Mesothelial cell of epicardium (in vitro differentiated cells): Measurements from ENCODE around the gene SLC20A1. TPM values are rescaled to one million over a fixed set of nuclear protein-coding genes. Genes with fewer than 3 reads are reported as not detected.

Experiments used
- DNase-seq, 2 experiments: peaks; one replicate each; pipeline ENCODE4 v3.0.0; 2021; ENCODE audit warnings: low spot score in 2 of 2; ENCODE audit not compliant: unreplicated experiment in 2 of 2
- H3K27ac Mint-ChIP-seq: 2 replicates; pipeline ENCODE4 v1.8.0; 2021; ENCODE audit warnings: mixed read lengths
- H3K27me3 Mint-ChIP-seq: 2 replicates; pipeline ENCODE4 v1.8.0; 2021; ENCODE audit warnings: low read depth, mixed read lengths
- H3K36me3 Mint-ChIP-seq: 2 replicates; pipeline ENCODE4 v1.8.0; 2021; ENCODE audit warnings: mixed read lengths
- H3K4me1 Mint-ChIP-seq: 2 replicates; pipeline ENCODE4 v1.8.0; 2021; ENCODE audit warnings: mixed read lengths
- H3K4me3 Mint-ChIP-seq: 2 replicates; pipeline ENCODE4 v1.8.0; 2021; ENCODE audit warnings: mild to moderate bottlenecking, moderate library complexity, mixed read lengths
- H3K9me3 Mint-ChIP-seq: 2 replicates; pipeline ENCODE4 v1.8.0; 2021; ENCODE audit warnings: mixed read lengths
- total RNA-seq: library from RNA; stranded (reverse); gene quantifications from 3 replicates; pipeline ENCODE4 v1.2.1, GENCODE V29; 2021
- TF ChIP-seq, protein P1 (sequence below): fragments of 200-600 bp; sonication (generic); IDR thresholded peaks from one replicate; pipeline ENCODE4 v1.5.0; 2021; ENCODE audit warnings: antibody characterized with exemption; ENCODE audit not compliant: unreplicated experiment

The SLC20A1 gene
- total RNA-seq, 1 donor from 2014 or later, result 46.3 TPM

- Mint-ChIP-seq H3K9me3 (no peaks in the 10 kb centered on the region), H3K36me3 (no peaks in the 10 kb centered on the region), H3K4me1 (peaks cover 28% of the 10 kb centered on the region), H3K27me3 (no peaks in the 10 kb centered on the region), H3K4me3 (no peak overlapping the region), H3K27ac (no peak overlapping the region)
- TF ChIP-seq, protein P1, sequence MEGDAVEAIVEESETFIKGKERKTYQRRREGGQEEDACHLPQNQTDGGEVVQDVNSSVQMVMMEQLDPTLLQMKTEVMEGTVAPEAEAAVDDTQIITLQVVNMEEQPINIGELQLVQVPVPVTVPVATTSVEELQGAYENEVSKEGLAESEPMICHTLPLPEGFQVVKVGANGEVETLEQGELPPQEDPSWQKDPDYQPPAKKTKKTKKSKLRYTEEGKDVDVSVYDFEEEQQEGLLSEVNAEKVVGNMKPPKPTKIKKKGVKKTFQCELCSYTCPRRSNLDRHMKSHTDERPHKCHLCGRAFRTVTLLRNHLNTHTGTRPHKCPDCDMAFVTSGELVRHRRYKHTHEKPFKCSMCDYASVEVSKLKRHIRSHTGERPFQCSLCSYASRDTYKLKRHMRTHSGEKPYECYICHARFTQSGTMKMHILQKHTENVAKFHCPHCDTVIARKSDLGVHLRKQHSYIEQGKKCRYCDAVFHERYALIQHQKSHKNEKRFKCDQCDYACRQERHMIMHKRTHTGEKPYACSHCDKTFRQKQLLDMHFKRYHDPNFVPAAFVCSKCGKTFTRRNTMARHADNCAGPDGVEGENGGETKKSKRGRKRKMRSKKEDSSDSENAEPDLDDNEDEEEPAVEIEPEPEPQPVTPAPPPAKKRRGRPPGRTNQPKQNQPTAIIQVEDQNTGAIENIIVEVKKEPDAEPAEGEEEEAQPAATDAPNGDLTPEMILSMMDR, result no peak
- DNase-seq, result no peak
These were observed 15.9 kb upstream of the SLC20A1 start for GRCh38 chr2:112629823-112630222.

GRCh38 chr2:112630268-112630667, 15.5 kb upstream of the SLC20A1 start:
- H3K36me3 Mint-ChIP-seq, result no peaks in the 10 kb centered on the region
- no peak overlapping the region for H3K4me3 Mint-ChIP-seq
- no peak overlapping the region for H3K27ac Mint-ChIP-seq
- peaks cover 28% of the 10 kb centered on the region for H3K4me1 Mint-ChIP-seq
- TF ChIP-seq, protein P1, result no peak
- H3K27me3 Mint-ChIP-seq, result no peaks in the 10 kb centered on the region
- no peaks in the 10 kb centered on the region for H3K9me3 Mint-ChIP-seq
- DNase-seq, result no peak

GRCh38 chr2:112633708-112634107, 12.0 kb upstream of the SLC20A1 start:
- Mint-ChIP-seq H3K4me1 (peaks cover 24% of the 10 kb centered on the region), H3K36me3 (no peaks in the 10 kb centered on the region), H3K27me3 (peaks cover 4% of the 10 kb centered on the region), H3K9me3 (no peaks in the 10 kb centered on the region), H3K27ac (no peak overlapping the region), H3K4me3 (no peak overlapping the region)
- TF ChIP-seq, protein P1, result no peak
- DNase-seq, result no peak

GRCh38 chr2:112634153-112634873, 11.4 kb upstream of the SLC20A1 start:
- Mint-ChIP-seq H3K4me3 (no peak overlapping the region), H3K27me3 (peaks cover 4% of the 10 kb centered on the region), H3K27ac (no peak overlapping the region), H3K36me3 (no peaks in the 10 kb centered on the region), H3K4me1 (peaks cover 24% of the 10 kb centered on the region), H3K9me3 (no peaks in the 10 kb centered on the region)
- TF ChIP-seq, protein P1, result no peak
- DNase-seq, result no peak

DNA sequence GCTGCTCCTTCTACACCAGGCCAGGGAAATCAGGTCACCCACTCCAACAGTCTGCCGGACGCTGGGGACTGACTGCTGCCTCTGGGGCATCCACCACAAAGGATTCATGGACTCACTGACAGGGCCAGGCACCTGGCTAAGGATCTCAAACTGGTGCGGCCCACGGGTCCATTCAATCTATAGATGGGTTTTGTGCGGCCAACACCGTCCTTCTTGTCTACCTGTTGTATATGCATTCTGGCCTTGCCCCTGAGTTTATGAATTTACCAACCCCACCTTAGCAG, 10.9 kb upstream of the SLC20A1 start:
- DNase-seq, result no peak
- no peaks in the 10 kb centered on the region for H3K36me3 Mint-ChIP-seq
- TF ChIP-seq, protein P1, result no peak
- peaks cover 21% of the 10 kb centered on the region for H3K4me1 Mint-ChIP-seq
- H3K27me3 Mint-ChIP-seq, result peaks cover 4% of the 10 kb centered on the region
- H3K27ac Mint-ChIP-seq, result no peak overlapping the region
- no peaks in the 10 kb centered on the region for H3K9me3 Mint-ChIP-seq
- no peak overlapping the region for H3K4me3 Mint-ChIP-seq
